ENCODE results near the gene WDR45B. TPM values are rescaled to one million over a fixed set of nuclear protein-coding genes. Genes with fewer than 3 reads are reported as not detected.

Gene WDR45B
- total RNA-seq = 10 to 100 TPM; 25.1 to 35.7 (median 30.9) TPM
- 10 to 100 TPM; 21.4 to 62.7 (median 43.5) TPM for polyA plus RNA-seq
- long read RNA-seq, donor 1, transcript WDR45B-201 (10 exons, 2,587 nt) = major isoform, 9 of 20 reads
- long read RNA-seq, donor 1, partial matches to known transcripts = 2 of 20 reads
- long read RNA-seq, donor 1, other reads (novel, unspliced or antisense) = 9 of 20 reads
- long read RNA-seq, donor 2, transcript WDR45B-201 (10 exons, 2,587 nt) = major isoform, 27 of 35 reads
- long read RNA-seq, donor 2, partial matches to known transcripts = 4 of 35 reads
- long read RNA-seq, donor 2, other reads (novel, unspliced or antisense) = 4 of 35 reads

GRCh38 chr17:82648165-82648668 lies at the start of gene WDR45B:
WDR45B (minus strand) TSS chr17:82648444; CDS start chr17:82648340, 104 bp downstream.
- Histone ChIP-seq H3K27ac (peak within 1 kb of the TSS; percentile 100), H3K36me3 (ENCODE audit: insufficient read depth in 1 of 2, low read depth in 1 of 2) (peaks cover 4 to 15% of the 10 kb centered on the region in 2 donors), H3K4me1 (peaks cover 16% of the 10 kb centered on the region), H3K4me3 (peak within 1 kb of the TSS; percentile 100), H3K27me3 (ENCODE audit: insufficient read depth in 3 of 3, low read length in 2 of 3) (no peaks in the 10 kb centered on the region), H3K9me3 (no peaks in the 10 kb centered on the region)
- ATAC-seq (peak; percentile 96 to 97 (median 97)), DNase-seq (peak; percentile 97 to 98)
- intact Hi-C loops (cut with DNase I) = no loop called here
- 0% methylated on average over 45 to 61 of the region's 67 CpGs for WGBS, 3 donors
- no peak for TF ChIP-seq CTCF (IDR thresholded peaks at IDR 0.05)

- no peak for TF ChIP-seq CTCF (IDR thresholded peaks at IDR 0.05)
- intact Hi-C loops (cut with DNase I) = no loop called here
- no peaks in the 10 kb centered on the region for H3K27me3 ChIP-seq (ENCODE audit: insufficient read depth in 3 of 3, low read length in 2 of 3)
- H3K4me3 ChIP-seq = peak overlapping the region; percentile 88
- DNase-seq = no peak
- 1 to 2% (median 2%) methylated on average over 22 to 32 of the region's 32 CpGs for WGBS, 3 donors
- H3K27ac ChIP-seq = peak overlapping the region; percentile 69
- H3K4me1 ChIP-seq = peaks cover 8% of the 10 kb centered on the region
- no peak for ATAC-seq
- no peaks in the 10 kb centered on the region for H3K36me3 ChIP-seq (ENCODE audit: insufficient read depth in 1 of 2, low read depth in 1 of 2)
- H3K9me3 ChIP-seq = peaks cover 12% of the 10 kb centered on the region
These were observed 49.5 kb upstream of the WDR45B start for GRCh38 chr17:82697808-82698064.

GRCh38 chr17:82696916-82697807 lies 48.9 kb upstream of the WDR45B start:
- TF ChIP-seq CTCF (IDR thresholded peaks at IDR 0.05) = no peak
- H3K27ac ChIP-seq = peak overlapping the region; percentile 69
- ATAC-seq (no peak), DNase-seq (no peak)
- H3K4me1 ChIP-seq = peaks cover 8% of the 10 kb centered on the region
- intact Hi-C loops (cut with DNase I) = no loop called here
- no peaks in the 10 kb centered on the region for H3K27me3 ChIP-seq (ENCODE audit: insufficient read depth in 3 of 3, low read length in 2 of 3)
- WGBS, 3 donors = 35 to 37% (median 36%) methylated on average over 45 to 48 of the region's 48 CpGs
- H3K9me3 ChIP-seq = peaks cover 12% of the 10 kb centered on the region
- H3K4me3 ChIP-seq = peak overlapping the region; percentile 88
- no peaks in the 10 kb centered on the region for H3K36me3 ChIP-seq (ENCODE audit: insufficient read depth in 1 of 2, low read depth in 1 of 2)

- Histone ChIP-seq H3K27me3 (ENCODE audit: insufficient read depth in 3 of 3, low read length in 2 of 3) (no peaks in the 10 kb centered on the region), H3K36me3 (ENCODE audit: insufficient read depth in 1 of 2, low read depth in 1 of 2) (no peaks in the 10 kb centered on the region), H3K9me3 (peaks cover 12% of the 10 kb centered on the region), H3K27ac (no peak overlapping the region), H3K4me1 (peaks cover 8% of the 10 kb centered on the region), H3K4me3 (no peak overlapping the region)
- ATAC-seq (no peak), DNase-seq (no peak)
- WGBS, 3 donors = 96 to 97% (median 97%) methylated on average over 15 to 16 of the region's 17 CpGs
- no peak for TF ChIP-seq CTCF (IDR thresholded peaks at IDR 0.05)
- intact Hi-C loops (cut with DNase I) = no loop called here
These were observed 48.0 kb upstream of the WDR45B start for GRCh38 chr17:82696259-82696658.

All from psoas muscle (tissue), 8 donors.